Activated B cell treated with CpG ODN at 0.5 μM for 24 hours (primary cell): ENCODE data around the gene TRPT1. TPM values are rescaled to one million over a fixed set of nuclear protein-coding genes. Genes with fewer than 3 reads are reported as not detected.

Source experiments
- ATAC-seq: fragments of 200-7000 bp; cut with Tn5 transposase; one replicate; pipeline ENCODE4 v1.10.0; 2021; ENCODE audit warnings: low read depth, mild to moderate bottlenecking, moderate library complexity
- CTCF ChIA-PET: fragments of 350-600 bp; sonication (Branson Sonifier 250); formaldehyde crosslinking; loops from one replicate; lab custom pipeline; 2021; ENCODE audit warnings: antibody characterized with exemption; lab: Charles Lee
- POLR2A ChIA-PET: fragments of 350-600 bp; sonication (Branson Sonifier 250); formaldehyde crosslinking; loops from one replicate; lab custom pipeline; 2021; ENCODE audit warnings: antibody characterized with exemption; lab: Charles Lee
- DNase-seq: peaks from one replicate; pipeline ENCODE4 v3.0.0; 2022
- H3K27ac Mint-ChIP-seq: one replicate; pipeline ENCODE4 v1.8.0; 2020; ENCODE audit warnings: mixed read lengths
- H3K27me3 Mint-ChIP-seq: one replicate; pipeline ENCODE4 v1.8.0; 2021; ENCODE audit warnings: mixed read lengths
- H3K36me3 Mint-ChIP-seq: one replicate; pipeline ENCODE4 v1.8.0; 2021; ENCODE audit warnings: low read depth, mixed read lengths
- H3K4me1 Mint-ChIP-seq: one replicate; pipeline ENCODE4 v1.8.0; 2021; ENCODE audit warnings: mixed read lengths
- H3K4me3 Mint-ChIP-seq: one replicate; pipeline ENCODE4 v1.8.0; 2020; ENCODE audit warnings: mild to moderate bottlenecking, mixed read lengths
- H3K9me3 Mint-ChIP-seq: one replicate; pipeline ENCODE4 v1.8.0; 2020; ENCODE audit warnings: mixed read lengths
- CTCF ChIP-seq: fragments of 200-600 bp; IDR thresholded peaks from one replicate; pipeline ENCODE4 v1.8.0; 2022; ENCODE audit warnings: antibody characterized with exemption, mild to moderate bottlenecking
- intact Hi-C: fragments of 100-400 bp; cut with micrococcal nuclease; formaldehyde crosslinking; loops from one replicate; pipeline ENCODE4 v1.15.1; 2024
- total RNA-seq: library from RNA; stranded (reverse); gene quantifications from 2 replicates; pipeline ENCODE4 v1.2.3, GENCODE V29; 2022

TRPT1 gene
- total RNA-seq, 1 donor from 2014 or later, result 50.6 TPM

- Mint-ChIP-seq H3K27me3 (no peaks in the 10 kb centered on the region), H3K27ac (peak overlapping the region; percentile 92), H3K4me3 (peak overlapping the region; percentile 90), H3K4me1 (peaks cover 56% of the 10 kb centered on the region), H3K36me3 (peaks cover 61% of the 10 kb centered on the region), H3K9me3 (no peaks in the 10 kb centered on the region)
- intact Hi-C loops, result loop anchor here (1.0 to 2.0 kb wide), 4 partner anchors 19 to 34 kb away; partner anchors contain the start of genes DNAJC4, FKBP2, NUDT22 and STIP1
- ChIA-PET POLR2A (interaction anchor here (0.6 to 9.3 kb wide), 18 partner anchors 9 to 928 kb away, joined by 3 to 191 read pairs (median 12); partner anchors contain the start of genes BAD, CATSPERZ, CCDC88B and DNAJC4), CTCF (interaction anchor here (1.0 to 6.1 kb wide), 12 partner anchors 9 to 242 kb away, joined by 3 to 147 read pairs (median 8); partner anchors contain the start of genes CATSPERZ, ESRRA, NUDT22 and PPP1R14B)
- DNase-seq (peak; percentile 61), ATAC-seq (peak; percentile 72)
- TF ChIP-seq CTCF, result no peak
Measured at GRCh38 chr11:64207256-64208085, 18.5 kb downstream of the TRPT1 start.

GRCh38 chr11:64206457-64207255 is 19.3 kb downstream of the TRPT1 start, which contains the start of gene FERMT3:
TSS of gene FERMT3 (plus strand) at chr11:64206721. CDS start at chr11:64207365, 644 bp downstream.
- peaks cover 48% of the 10 kb centered on the region for H3K4me1 Mint-ChIP-seq
- ChIA-PET CTCF (interaction anchor here (0.9 to 6.1 kb wide), 12 partner anchors 9 to 242 kb away, joined by 3 to 147 read pairs (median 9); partner anchors contain the start of genes CATSPERZ, ESRRA, NUDT22 and PPP1R14B), POLR2A (interaction anchor here (0.6 to 9.3 kb wide), 25 partner anchors 10 to 1433 kb away, joined by 3 to 191 read pairs (median 6); partner anchors contain the start of genes BAD, CATSPERZ, CCDC88B and DNAJC4)
- peak; percentile 56 for ATAC-seq
- TF ChIP-seq CTCF, result no peak
- H3K4me3 Mint-ChIP-seq, result peak within 1 kb of the TSS; percentile 90
- DNase-seq, result peak; percentile 49
- H3K9me3 Mint-ChIP-seq, result no peaks in the 10 kb centered on the region
- peak within 1 kb of the TSS; percentile 92 for H3K27ac Mint-ChIP-seq
- peaks cover 60% of the 10 kb centered on the region for H3K36me3 Mint-ChIP-seq
- H3K27me3 Mint-ChIP-seq, result no peaks in the 10 kb centered on the region
- intact Hi-C loops, result loop anchor here (1.0 to 2.0 kb wide), 4 partner anchors 20 to 35 kb away; partner anchors contain the start of genes DNAJC4, FKBP2, NUDT22 and STIP1

GRCh38 chr11:64204464-64204989 is 21.5 kb downstream of the TRPT1 start:
- H3K27ac Mint-ChIP-seq, result peak overlapping the region; percentile 83
- intact Hi-C loops, result loop anchor here (1.0 kb wide), 3 partner anchors 47 to 100 kb away; partner anchors contain the start of gene PLCB3

More at GRCh38 chr11:64204464-64204989, 21.5 kb downstream of the TRPT1 start:
- H3K9me3 Mint-ChIP-seq, result no peaks in the 10 kb centered on the region
- no peak for TF ChIP-seq CTCF
- H3K36me3 Mint-ChIP-seq, result peaks cover 67% of the 10 kb centered on the region
- ChIA-PET CTCF (interaction anchor here (0.8 to 6.1 kb wide), 24 partner anchors 8 to 449 kb away, joined by 3 to 147 read pairs (median 6); partner anchors contain the start of genes BAD, CATSPERZ, ESRRA and NUDT22), POLR2A (interaction anchor here (0.6 to 9.3 kb wide), 16 partner anchors 12 to 150 kb away, joined by 3 to 191 read pairs (median 8); partner anchors contain the start of genes BAD, CCDC88B, DNAJC4 and ESRRA)
- ATAC-seq (peak; percentile 22), DNase-seq (peak; percentile 49)
- no peaks in the 10 kb centered on the region for H3K27me3 Mint-ChIP-seq
- H3K4me3 Mint-ChIP-seq, result peak overlapping the region; percentile 73
- H3K4me1 Mint-ChIP-seq, result peaks cover 44% of the 10 kb centered on the region
